ENCODE results near the gene RASGEF1B. TPM values are rescaled to one million over a fixed set of nuclear protein-coding genes. Genes with fewer than 3 reads are reported as not detected.

The RASGEF1B gene
- total RNA-seq, 1 donor, result not detected

DNA sequence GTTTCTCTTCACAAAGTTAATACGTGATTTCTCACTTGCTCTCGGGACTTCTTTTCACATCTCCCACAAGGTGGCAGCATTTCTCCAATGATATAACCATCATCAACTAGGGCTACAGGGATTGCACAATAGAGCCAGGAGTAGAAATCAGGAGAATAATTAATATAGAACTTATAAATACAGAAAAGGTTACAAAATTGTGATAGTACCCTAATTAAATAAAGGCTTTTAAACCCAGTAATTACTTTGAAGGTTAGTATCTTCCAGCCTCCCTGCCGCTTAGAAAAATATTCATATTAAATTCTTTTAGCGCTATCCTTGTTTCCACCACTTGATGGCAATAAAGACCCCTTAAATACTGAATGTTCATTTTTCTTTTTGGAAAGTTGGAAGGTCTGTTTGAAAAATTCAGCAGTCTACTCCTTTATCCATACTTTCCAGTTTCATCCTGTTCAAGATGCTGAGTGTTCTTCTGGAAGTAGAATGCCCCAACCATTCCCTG, 65.8 kb downstream of the RASGEF1B start:
- TF ChIP-seq, protein P1, sequence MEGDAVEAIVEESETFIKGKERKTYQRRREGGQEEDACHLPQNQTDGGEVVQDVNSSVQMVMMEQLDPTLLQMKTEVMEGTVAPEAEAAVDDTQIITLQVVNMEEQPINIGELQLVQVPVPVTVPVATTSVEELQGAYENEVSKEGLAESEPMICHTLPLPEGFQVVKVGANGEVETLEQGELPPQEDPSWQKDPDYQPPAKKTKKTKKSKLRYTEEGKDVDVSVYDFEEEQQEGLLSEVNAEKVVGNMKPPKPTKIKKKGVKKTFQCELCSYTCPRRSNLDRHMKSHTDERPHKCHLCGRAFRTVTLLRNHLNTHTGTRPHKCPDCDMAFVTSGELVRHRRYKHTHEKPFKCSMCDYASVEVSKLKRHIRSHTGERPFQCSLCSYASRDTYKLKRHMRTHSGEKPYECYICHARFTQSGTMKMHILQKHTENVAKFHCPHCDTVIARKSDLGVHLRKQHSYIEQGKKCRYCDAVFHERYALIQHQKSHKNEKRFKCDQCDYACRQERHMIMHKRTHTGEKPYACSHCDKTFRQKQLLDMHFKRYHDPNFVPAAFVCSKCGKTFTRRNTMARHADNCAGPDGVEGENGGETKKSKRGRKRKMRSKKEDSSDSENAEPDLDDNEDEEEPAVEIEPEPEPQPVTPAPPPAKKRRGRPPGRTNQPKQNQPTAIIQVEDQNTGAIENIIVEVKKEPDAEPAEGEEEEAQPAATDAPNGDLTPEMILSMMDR (IDR thresholded peaks at IDR 0.05; ENCODE audit: insufficient read depth, low read depth, low read length), result peak; percentile 71
- H3K4me3 ChIP-seq (ENCODE audit: low read depth, low read length), result no peak overlapping the region
- peak; percentile 79 for DNase-seq (ENCODE audit: low read depth)

DNA sequence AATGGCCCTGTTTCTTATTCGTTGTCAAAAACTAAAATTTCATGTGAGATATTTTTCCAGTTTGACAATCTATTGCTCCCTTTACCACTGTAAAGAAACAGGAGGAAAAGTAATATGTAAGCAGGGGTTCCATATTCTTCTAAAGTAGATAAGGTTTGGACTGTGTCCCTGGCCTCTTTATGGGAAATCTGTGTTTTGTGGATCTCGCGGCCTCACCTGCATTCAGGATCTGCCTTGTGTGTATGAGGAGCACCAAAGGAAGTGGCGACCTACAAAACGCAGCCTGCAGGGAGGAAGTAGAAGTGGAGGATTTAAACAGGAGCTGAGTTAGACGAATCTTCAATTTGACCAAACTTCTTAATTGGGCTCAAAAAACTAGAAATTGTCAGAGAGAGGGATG, 67.0 kb downstream of the RASGEF1B start:
- TF ChIP-seq, protein P1 (IDR thresholded peaks at IDR 0.05; ENCODE audit: insufficient read depth, low read depth, low read length), result no peak
- no peak for DNase-seq (ENCODE audit: low read depth)
- H3K4me3 ChIP-seq (ENCODE audit: low read depth, low read length), result no peak overlapping the region

DNA sequence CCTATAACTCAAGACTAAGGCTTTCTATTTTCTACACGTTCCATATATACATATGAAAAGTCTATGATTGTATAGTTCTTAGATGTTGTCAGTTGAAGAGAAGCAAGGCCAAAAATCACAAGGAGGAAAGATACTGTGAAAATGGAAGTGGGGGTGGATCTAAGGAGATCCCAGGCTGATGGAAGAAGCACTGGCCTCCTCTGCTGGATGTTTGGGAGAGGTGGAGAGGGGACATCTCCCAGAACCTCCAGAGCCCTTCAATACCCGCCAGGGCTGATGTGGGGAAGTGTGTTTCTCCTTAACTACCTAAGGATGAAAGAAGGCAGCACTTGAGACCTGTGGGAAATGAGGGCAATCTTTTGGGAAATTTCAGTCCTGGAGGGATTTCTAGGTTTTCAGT, 67.4 kb downstream of the RASGEF1B start:
- DNase-seq (ENCODE audit: low read depth), result no peak
- H3K4me3 ChIP-seq (ENCODE audit: low read depth, low read length), result no peak overlapping the region
- TF ChIP-seq, protein P1 (IDR thresholded peaks at IDR 0.05; ENCODE audit: insufficient read depth, low read depth, low read length), result no peak

DNA sequence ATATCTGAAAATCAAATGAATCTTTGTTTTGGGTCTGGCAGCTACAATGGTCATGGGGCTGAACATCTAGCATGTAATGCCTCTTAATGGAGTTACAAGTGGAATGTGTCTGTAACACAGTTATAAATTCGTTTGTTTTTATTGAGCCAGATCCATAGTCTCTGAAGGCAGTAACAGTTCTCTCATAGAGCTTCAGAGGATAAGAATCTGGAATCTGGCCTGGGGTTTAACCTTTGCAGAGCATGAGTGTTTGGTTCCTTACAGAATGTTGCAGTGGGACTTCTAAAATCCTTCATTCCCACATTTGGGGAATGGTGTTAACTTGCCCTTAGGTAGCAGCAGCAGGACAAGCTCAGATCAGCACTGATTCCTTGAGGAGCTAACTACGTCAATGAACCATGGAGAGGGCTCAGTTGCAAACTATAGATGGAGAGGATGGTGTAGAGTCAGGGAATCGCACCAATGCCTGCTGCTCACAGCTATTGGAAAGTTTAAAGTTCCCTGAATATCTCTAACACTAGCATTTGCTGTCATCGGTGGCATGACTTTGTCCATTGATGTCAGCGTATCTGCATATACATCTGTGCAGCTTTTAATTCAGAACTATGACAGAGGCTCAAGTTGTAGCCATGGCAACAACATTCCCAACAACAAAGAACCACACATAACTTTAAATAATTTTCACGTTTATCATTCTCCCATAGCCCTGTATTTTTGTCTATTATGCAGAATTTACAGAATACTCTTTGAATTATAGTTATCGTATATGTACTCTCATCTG, 72.2 kb downstream of the RASGEF1B start:
- TF ChIP-seq, protein P1 (IDR thresholded peaks at IDR 0.05; ENCODE audit: insufficient read depth, low read depth, low read length), result no peak
- DNase-seq (ENCODE audit: low read depth), result no peak
- H3K4me3 ChIP-seq (ENCODE audit: low read depth, low read length), result no peak overlapping the region

DNA sequence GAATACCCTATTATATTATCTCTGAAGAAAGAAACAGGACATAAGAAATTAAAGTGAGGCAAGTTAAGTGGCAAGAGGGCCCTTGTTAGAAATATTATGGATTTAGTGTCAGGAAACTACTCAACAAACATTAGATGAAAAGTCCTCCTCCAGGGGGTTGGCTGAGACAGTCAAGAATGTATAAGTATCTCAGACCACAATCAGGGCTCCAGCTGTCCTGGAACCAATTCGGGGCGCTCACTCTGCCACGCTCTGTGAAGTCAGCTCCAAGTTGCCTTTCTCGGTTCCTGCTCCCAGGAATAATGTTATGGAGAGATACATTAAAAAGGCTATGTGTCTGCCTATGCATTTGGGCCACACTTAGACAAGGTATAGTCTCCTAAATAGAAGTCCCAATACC, 73.3 kb downstream of the RASGEF1B start:
- TF ChIP-seq, protein P1 (IDR thresholded peaks at IDR 0.05; ENCODE audit: insufficient read depth, low read depth, low read length), result no peak
- no peak for DNase-seq (ENCODE audit: low read depth)
- no peak overlapping the region for H3K4me3 ChIP-seq (ENCODE audit: low read depth, low read length)

DNA sequence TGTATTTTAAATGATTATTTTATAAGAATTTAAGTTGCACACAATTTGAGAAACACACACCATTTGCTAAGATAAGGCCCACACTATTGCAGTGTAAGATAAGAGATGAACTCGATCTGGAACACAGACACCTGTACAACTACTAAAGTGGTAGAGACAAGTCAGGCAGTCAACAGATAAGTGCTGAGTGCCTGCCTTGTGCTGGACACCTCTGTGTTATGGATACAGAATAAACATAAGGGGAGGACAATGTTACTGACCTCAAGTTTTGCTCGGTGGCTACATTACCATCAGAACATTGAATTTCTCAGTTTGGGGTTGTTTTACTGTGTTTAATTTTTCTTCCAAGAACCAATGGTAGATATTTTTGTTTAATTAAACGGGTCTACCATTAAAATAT, 74.1 kb downstream of the RASGEF1B start:
- no peak for DNase-seq (ENCODE audit: low read depth)
- H3K4me3 ChIP-seq (ENCODE audit: low read depth, low read length), result no peak overlapping the region
- TF ChIP-seq, protein P1 (IDR thresholded peaks at IDR 0.05; ENCODE audit: insufficient read depth, low read depth, low read length), result no peak
